Dendritic cell treated with granulocyte-macrophage colony-stimulating factor and Interleukin-4, amounts not matched to agents 40 ng/mL and 50 ng/mL, for 4 days (primary cell): Measurements from ENCODE around the gene TBATA.

ENCODE experiments used
- H3K27ac Mint-ChIP-seq: one replicate; pipeline ENCODE4 v1.8.0; 2022; ENCODE audit warnings: mild to moderate bottlenecking, mixed read lengths
- H3K27me3 Mint-ChIP-seq: one replicate; pipeline ENCODE4 v1.8.0; 2022; ENCODE audit warnings: mild to moderate bottlenecking, mixed read lengths
- H3K36me3 Mint-ChIP-seq: one replicate; pipeline ENCODE4 v1.8.0; 2022; ENCODE audit warnings: low read depth, mixed read lengths
- H3K4me1 Mint-ChIP-seq: one replicate; pipeline ENCODE4 v1.8.0; 2022; ENCODE audit warnings: low read depth, mixed read lengths
- H3K4me3 Mint-ChIP-seq: one replicate; pipeline ENCODE4 v1.8.0; 2022; ENCODE audit warnings: mild to moderate bottlenecking, moderate library complexity, mixed read lengths
- H3K9me3 Mint-ChIP-seq: one replicate; pipeline ENCODE4 v1.8.0; 2022; ENCODE audit warnings: mixed read lengths
- intact Hi-C: fragments of 100-400 bp; cut with micrococcal nuclease; formaldehyde crosslinking; loops from one replicate; pipeline ENCODE4 v1.15.0; 2022

The TBATA gene

DNA sequence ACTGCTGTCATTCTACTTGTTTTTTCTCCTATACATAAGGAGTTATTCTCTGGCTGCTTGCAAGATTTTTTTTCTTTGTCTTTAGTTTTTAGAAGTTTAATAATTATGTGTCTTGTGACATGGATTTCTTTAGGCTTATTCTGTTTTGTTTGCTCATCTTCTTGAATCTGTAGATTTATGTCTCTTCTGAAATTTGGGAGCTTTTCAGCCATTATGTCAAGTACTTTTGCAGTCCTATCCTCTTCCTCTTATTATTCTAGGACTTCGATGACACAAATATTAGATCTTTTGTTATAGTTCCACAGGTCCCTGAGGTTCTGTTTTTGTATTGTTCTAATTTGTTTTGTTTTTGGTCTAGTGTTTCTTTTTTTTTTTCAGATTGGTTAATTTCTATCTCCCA is 16.7 kb upstream of the TBATA start:
- Mint-ChIP-seq H3K4me1 (peaks cover 24% of the 10 kb centered on the region), H3K27ac (no peak overlapping the region), H3K36me3 (no peaks in the 10 kb centered on the region), H3K9me3 (no peaks in the 10 kb centered on the region), H3K4me3 (no peak overlapping the region), H3K27me3 (peaks cover 10% of the 10 kb centered on the region)
- intact Hi-C loops = no loop called here

DNA sequence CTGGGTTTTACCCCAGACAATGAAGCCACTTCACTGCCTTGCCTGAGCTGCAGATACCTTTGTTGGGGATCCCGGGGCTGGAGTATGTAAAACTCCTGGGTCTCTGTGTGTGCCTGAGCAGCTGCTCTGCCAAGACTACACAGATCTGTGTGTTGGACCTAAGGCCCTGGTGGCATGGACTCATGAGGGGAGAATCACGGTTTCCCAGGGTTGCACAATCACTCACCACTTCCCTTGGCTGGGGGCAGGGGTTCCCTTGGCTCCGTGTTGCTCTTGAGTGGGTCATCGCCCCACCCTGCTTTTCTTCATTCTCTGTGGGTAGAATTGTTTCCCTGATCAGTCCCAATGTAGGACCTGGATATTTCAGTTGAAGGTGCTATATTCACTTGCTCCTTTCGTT is 13.9 kb upstream of the TBATA start:
- Mint-ChIP-seq H3K27ac (no peak overlapping the region), H3K4me1 (peaks cover 24% of the 10 kb centered on the region), H3K4me3 (no peak overlapping the region), H3K9me3 (no peaks in the 10 kb centered on the region), H3K36me3 (no peaks in the 10 kb centered on the region), H3K27me3 (peaks cover 10% of the 10 kb centered on the region)
- intact Hi-C loops = no loop called here

DNA sequence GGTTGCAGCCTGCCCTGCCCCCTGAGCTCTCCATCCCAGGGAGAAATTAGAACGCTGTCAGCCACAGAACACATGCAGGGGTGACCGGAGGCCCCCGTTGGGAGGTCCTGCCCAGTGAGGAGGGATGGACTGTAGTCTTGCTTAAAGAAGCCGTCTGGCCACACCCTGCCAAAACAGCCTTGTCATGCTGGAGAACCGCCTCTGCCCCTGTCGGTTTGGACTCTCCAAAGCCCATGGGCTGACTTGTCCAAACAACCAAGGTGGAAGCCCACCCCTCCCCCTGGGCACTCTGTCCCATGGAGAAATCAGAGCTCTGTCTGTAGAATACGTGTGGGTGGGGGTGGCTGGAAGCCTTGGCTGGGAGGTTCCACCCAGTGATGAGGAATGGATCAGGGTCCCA is 12.7 kb upstream of the TBATA start:
- peaks cover 10% of the 10 kb centered on the region for H3K27me3 Mint-ChIP-seq
- H3K4me1 Mint-ChIP-seq = peaks cover 24% of the 10 kb centered on the region
- H3K27ac Mint-ChIP-seq = no peak overlapping the region
- intact Hi-C loops = no loop called here
- no peaks in the 10 kb centered on the region for H3K9me3 Mint-ChIP-seq
- H3K36me3 Mint-ChIP-seq = no peaks in the 10 kb centered on the region
- no peak overlapping the region for H3K4me3 Mint-ChIP-seq

DNA sequence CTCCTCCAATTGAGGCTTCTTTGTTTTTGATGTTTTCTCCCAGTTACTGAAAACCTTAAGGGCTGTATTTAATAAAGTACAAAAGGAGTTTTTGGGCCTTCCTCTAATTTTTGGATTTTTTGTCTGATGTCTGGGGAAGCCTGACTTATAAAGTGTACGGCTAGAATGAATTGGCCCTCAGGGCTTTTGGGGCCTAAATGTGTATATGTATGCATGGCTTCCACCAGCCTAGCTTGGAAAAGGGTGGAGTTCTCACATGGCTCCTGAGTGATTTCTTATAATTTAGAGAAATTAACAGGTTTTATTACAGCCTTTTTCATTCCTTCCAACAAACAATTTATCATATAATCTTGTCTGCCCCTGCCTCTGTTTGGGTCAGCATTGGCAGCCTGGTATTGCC is 10.4 kb upstream of the TBATA start:
- intact Hi-C loops = no loop called here
- peaks cover 12% of the 10 kb centered on the region for H3K27me3 Mint-ChIP-seq
- H3K27ac Mint-ChIP-seq = no peak overlapping the region
- H3K4me3 Mint-ChIP-seq = no peak overlapping the region
- H3K4me1 Mint-ChIP-seq = peaks cover 30% of the 10 kb centered on the region
- H3K9me3 Mint-ChIP-seq = no peaks in the 10 kb centered on the region
- H3K36me3 Mint-ChIP-seq = no peaks in the 10 kb centered on the region

GRCh38 chr10:70791386-70792039 is 6.3 kb upstream of the TBATA start:
- no peaks in the 10 kb centered on the region for H3K9me3 Mint-ChIP-seq
- H3K36me3 Mint-ChIP-seq = no peaks in the 10 kb centered on the region
- H3K27me3 Mint-ChIP-seq = peaks cover 11% of the 10 kb centered on the region
- H3K4me3 Mint-ChIP-seq = no peak overlapping the region
- intact Hi-C loops = no loop called here
- H3K4me1 Mint-ChIP-seq = peaks cover 11% of the 10 kb centered on the region
- H3K27ac Mint-ChIP-seq = no peak overlapping the region

GRCh38 chr10:70786799-70787415 is 1.7 kb upstream of the TBATA start:
- peaks cover 38% of the 10 kb centered on the region for H3K4me1 Mint-ChIP-seq
- H3K27me3 Mint-ChIP-seq = peaks cover 11% of the 10 kb centered on the region
- peak overlapping the region; percentile 43 for H3K27ac Mint-ChIP-seq
- no peak overlapping the region for H3K4me3 Mint-ChIP-seq
- H3K9me3 Mint-ChIP-seq = no peaks in the 10 kb centered on the region
- no peaks in the 10 kb centered on the region for H3K36me3 Mint-ChIP-seq
- intact Hi-C loops = no loop called here

- intact Hi-C loops = no loop called here
- Mint-ChIP-seq H3K36me3 (no peaks in the 10 kb centered on the region), H3K27me3 (peaks cover 9% of the 10 kb centered on the region), H3K4me1 (peaks cover 52% of the 10 kb centered on the region), H3K4me3 (no peak overlapping the region), H3K9me3 (no peaks in the 10 kb centered on the region), H3K27ac (no peak overlapping the region)
Observed at GRCh38 chr10:70784471-70784870, 706 bp downstream of the TBATA start.

GRCh38 chr10:70784016-70784415 is 1.2 kb downstream of the TBATA start:
- H3K9me3 Mint-ChIP-seq = no peaks in the 10 kb centered on the region
- H3K4me1 Mint-ChIP-seq = peaks cover 56% of the 10 kb centered on the region
- intact Hi-C loops = no loop called here
- no peaks in the 10 kb centered on the region for H3K36me3 Mint-ChIP-seq
- peaks cover 7% of the 10 kb centered on the region for H3K27me3 Mint-ChIP-seq
- H3K4me3 Mint-ChIP-seq = no peak overlapping the region
- H3K27ac Mint-ChIP-seq = no peak overlapping the region

DNA sequence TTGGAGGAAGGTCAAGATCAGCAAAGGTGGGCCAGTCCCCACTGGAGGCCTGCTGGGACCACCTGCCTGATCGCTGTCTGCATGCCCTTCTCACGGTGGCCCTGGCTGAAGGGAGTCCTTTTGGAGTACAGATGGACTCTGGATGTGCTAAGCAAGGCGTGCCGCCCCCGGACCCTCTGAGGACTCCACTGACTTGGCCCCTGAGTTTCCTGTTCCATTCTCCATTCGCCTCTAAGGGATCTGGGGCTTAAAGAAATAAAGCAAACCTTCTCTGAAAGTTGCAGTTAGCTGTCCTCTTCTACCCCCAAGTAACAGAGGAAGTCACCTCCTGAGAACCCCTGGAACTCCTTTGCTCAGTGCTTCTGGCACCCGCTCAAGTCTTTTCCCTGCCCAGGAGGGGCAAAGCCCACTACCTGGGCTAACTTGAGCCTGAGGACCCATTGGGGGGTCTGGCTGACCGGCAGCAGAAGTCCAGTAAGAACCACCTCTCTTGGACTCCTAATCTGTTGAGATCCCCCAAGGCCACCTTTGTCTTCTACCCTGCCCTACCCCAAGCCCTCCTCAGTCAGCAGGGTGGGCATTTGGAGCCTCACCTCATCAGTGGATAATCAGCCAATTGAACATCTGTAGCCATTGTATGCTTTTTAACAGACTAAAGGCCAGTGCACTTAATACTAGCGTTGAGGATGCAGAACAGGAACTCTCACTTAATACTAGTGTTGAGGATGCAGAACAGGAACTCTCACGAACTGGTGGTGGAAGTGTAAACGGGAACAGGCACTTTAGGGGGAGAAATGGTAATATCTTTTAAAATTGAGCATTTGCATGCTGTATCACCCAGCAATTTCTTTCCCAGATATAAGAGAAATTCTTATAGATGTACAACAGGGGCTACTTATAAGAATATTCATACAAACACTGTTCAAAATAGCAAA is 2.2 kb downstream of the TBATA start:
- intact Hi-C loops = no loop called here
- Mint-ChIP-seq H3K4me1 (peaks cover 59% of the 10 kb centered on the region), H3K9me3 (no peaks in the 10 kb centered on the region), H3K27ac (peak overlapping the region; percentile 53), H3K4me3 (no peak overlapping the region), H3K27me3 (peaks cover 4% of the 10 kb centered on the region), H3K36me3 (no peaks in the 10 kb centered on the region)

GRCh38 chr10:70782086-70782745 is 3.0 kb downstream of the TBATA start:
- peaks cover 59% of the 10 kb centered on the region for H3K4me1 Mint-ChIP-seq
- H3K27ac Mint-ChIP-seq = peak overlapping the region; percentile 72
- no peak overlapping the region for H3K4me3 Mint-ChIP-seq
- H3K27me3 Mint-ChIP-seq = peaks cover 7% of the 10 kb centered on the region
- H3K36me3 Mint-ChIP-seq = no peaks in the 10 kb centered on the region
- intact Hi-C loops = no loop called here
- no peaks in the 10 kb centered on the region for H3K9me3 Mint-ChIP-seq

GRCh38 chr10:70781461-70782051 is 3.6 kb downstream of the TBATA start:
- peaks cover 7% of the 10 kb centered on the region for H3K27me3 Mint-ChIP-seq
- no peaks in the 10 kb centered on the region for H3K36me3 Mint-ChIP-seq
- H3K27ac Mint-ChIP-seq = peak overlapping the region; percentile 72
- H3K4me3 Mint-ChIP-seq = no peak overlapping the region
- intact Hi-C loops = no loop called here
- H3K4me1 Mint-ChIP-seq = peaks cover 54% of the 10 kb centered on the region
- no peaks in the 10 kb centered on the region for H3K9me3 Mint-ChIP-seq

DNA sequence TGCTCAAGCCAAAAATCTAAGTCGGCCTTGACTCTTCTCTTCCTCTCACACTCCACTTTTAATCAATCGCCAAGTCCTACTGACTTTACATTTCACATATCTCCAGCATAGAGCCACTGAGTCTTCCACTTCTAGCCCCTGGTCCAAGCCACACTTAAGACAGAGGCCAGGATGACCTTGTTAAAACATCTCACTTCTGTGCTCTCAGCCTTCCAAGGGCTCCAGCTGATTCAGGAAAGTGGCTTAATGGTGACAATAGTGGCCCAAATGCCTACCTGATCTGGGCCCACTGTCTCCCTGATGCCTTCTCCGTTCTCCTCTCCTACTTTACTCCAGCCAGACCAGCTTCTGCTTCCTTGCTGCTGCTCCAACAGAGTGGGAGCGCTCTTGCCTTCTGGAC is 4.4 kb downstream of the TBATA start:
- intact Hi-C loops = no loop called here
- no peaks in the 10 kb centered on the region for H3K36me3 Mint-ChIP-seq
- H3K4me1 Mint-ChIP-seq = peaks cover 50% of the 10 kb centered on the region
- H3K4me3 Mint-ChIP-seq = no peak overlapping the region
- peak overlapping the region; percentile 72 for H3K27ac Mint-ChIP-seq
- peaks cover 7% of the 10 kb centered on the region for H3K27me3 Mint-ChIP-seq
- H3K9me3 Mint-ChIP-seq = no peaks in the 10 kb centered on the region

DNA sequence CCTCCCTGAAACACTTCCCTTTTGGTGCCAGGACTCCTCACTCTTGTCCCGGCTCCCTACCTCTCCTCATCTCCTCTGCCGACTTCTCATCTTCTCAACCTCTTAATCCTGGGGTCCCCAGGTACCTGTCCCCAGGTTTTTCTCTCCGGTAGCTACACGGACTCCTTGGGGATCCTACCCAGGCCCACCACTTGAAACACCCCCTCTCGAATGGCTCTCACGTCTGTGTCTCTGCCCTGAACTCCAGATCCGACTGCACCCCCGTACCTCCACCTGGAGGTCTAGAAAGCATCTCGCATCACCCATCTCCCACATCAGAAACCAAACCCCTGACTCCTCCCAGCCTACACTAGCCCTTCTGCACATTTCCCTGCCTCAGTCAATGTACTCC is 4.8 kb downstream of the TBATA start:
- peaks cover 48% of the 10 kb centered on the region for H3K4me1 Mint-ChIP-seq
- peak overlapping the region; percentile 72 for H3K27ac Mint-ChIP-seq
- peaks cover 7% of the 10 kb centered on the region for H3K27me3 Mint-ChIP-seq
- H3K9me3 Mint-ChIP-seq = no peaks in the 10 kb centered on the region
- H3K4me3 Mint-ChIP-seq = no peak overlapping the region
- H3K36me3 Mint-ChIP-seq = no peaks in the 10 kb centered on the region
- intact Hi-C loops = no loop called here
